T-cell (primary cell): ENCODE data around the gene RABL2B. TPM values are rescaled to one million over a fixed set of nuclear protein-coding genes. Genes with fewer than 3 reads are reported as not detected.

Source experiments
- ATAC-seq, 4 experiments: fragments of 200-7000 bp in 3 of 4; fragments of 150-1000 bp in 1 of 4; cut with Tn5 transposase; replicated peaks in 1 of 4; 1 replicate in 3 of 4; 2 replicates in 1 of 4; pipeline ENCODE4 v1.10.0; 2021; ENCODE audit warnings: moderate library complexity in 3 of 4, mild to moderate bottlenecking in 2 of 4, moderate number of reproducible peaks in 1 of 4
- CTCF ChIA-PET, 2 donors: fragments of 300-600 bp; sonication (Branson Sonifier 250); formaldehyde crosslinking; loops; one replicate each; lab custom pipeline; 2022; ENCODE audit warnings: antibody characterized with exemption in 2 of 2; lab: Charles Lee
- POLR2A ChIA-PET, 2 donors: fragments of 300-600 bp; sonication (Branson Sonifier 250); formaldehyde crosslinking; loops; one replicate each; lab custom pipeline; 2022; ENCODE audit warnings: antibody characterized with exemption in 2 of 2; lab: Charles Lee
- DNase-seq, 35 experiments: peaks; one replicate each; pipeline versions ENCODE4 v3.0.0 to v3.0.0-alpha.2; 2013 to 2023
- H3K27ac ChIP-seq: one replicate; pipeline ENCODE4 v1.5.1; 2013; ENCODE audit warnings: low read length
- H3K27me3 ChIP-seq, 2 experiments: replicated peaks in 1 of 2; 1 replicate in 1 of 2; 2 replicates in 1 of 2; pipeline versions ENCODE4 v1.6.1 to v1.7.0; 2013; ENCODE audit warnings: low read length in 1 of 2, mixed read lengths in 1 of 2; ENCODE audit not compliant: control insufficient read depth in 2 of 2, insufficient read depth in 2 of 2; ENCODE audit errors: extremely low read depth in 1 of 2
- H3K36me3 ChIP-seq, 2 donors: 1 replicate in 1 of 2; 2 replicates in 1 of 2; pipeline versions ENCODE4 v1.6.1 to v1.7.0; 2013; ENCODE audit warnings: low read length in 1 of 2; ENCODE audit not compliant: control insufficient read depth in 2 of 2, insufficient read depth in 1 of 2; ENCODE audit errors: extremely low read depth in 1 of 2
- H3K4me1 ChIP-seq, 2 experiments: 1 replicate in 1 of 2; 2 replicates in 1 of 2; pipeline versions ENCODE4 v1.6.1 to v1.7.0; 2013; ENCODE audit warnings: low read length in 2 of 2, mixed read lengths in 1 of 2; ENCODE audit not compliant: insufficient read depth in 2 of 2, control insufficient read depth in 1 of 2; ENCODE audit errors: extremely low read depth in 1 of 2
- H3K4me3 ChIP-seq, 2 donors: 1 replicate in 1 of 2; 2 replicates in 1 of 2; pipeline versions ENCODE4 v1.5.1 to v1.7.0; 2013; ENCODE audit warnings: mild to moderate bottlenecking in 2 of 2, low read length in 1 of 2, moderate library complexity in 1 of 2; ENCODE audit not compliant: control insufficient read depth in 1 of 2; ENCODE audit errors: extremely low read depth in 1 of 2
- H3K9me3 ChIP-seq: 2 replicates; pipeline ENCODE4 v1.7.0; 2013
- H3K27ac Mint-ChIP-seq, 2 donors: one replicate each; pipeline ENCODE4 v1.8.0; 2020 to 2021; ENCODE audit warnings: mild to moderate bottlenecking in 2 of 2, mixed read lengths in 2 of 2
- H3K27me3 Mint-ChIP-seq, 2 donors: one replicate each; pipeline ENCODE4 v1.8.0; 2021 to 2022; ENCODE audit warnings: mixed read lengths in 2 of 2
- H3K36me3 Mint-ChIP-seq: one replicate; pipeline ENCODE4 v1.8.0; 2021; ENCODE audit warnings: mixed read lengths
- H3K4me1 Mint-ChIP-seq, 3 donors: one replicate each; pipeline ENCODE4 v1.8.0; 2020 to 2022; ENCODE audit warnings: mixed read lengths in 3 of 3, mild to moderate bottlenecking in 1 of 3
- H3K4me3 Mint-ChIP-seq, 3 donors: one replicate each; pipeline ENCODE4 v1.8.0; 2020 to 2022; ENCODE audit warnings: mild to moderate bottlenecking in 3 of 3, mixed read lengths in 3 of 3, moderate library complexity in 3 of 3
- H3K9me3 Mint-ChIP-seq, 3 donors: one replicate each; pipeline ENCODE4 v1.8.0; 2020 to 2022; ENCODE audit warnings: mixed read lengths in 3 of 3
- WGBS: methylation state at CpG from one replicate; pipeline ENCODE4 v1.1.5; 2013; ENCODE audit warnings: missing lambda C conversion rate; ENCODE audit not compliant: insufficient coverage; 5-methylcytosine and 5-hydroxymethylcytosine counted together
- total RNA-seq, 35 experiments: library from RNA in 6 of 35; stranded (reverse) in 6 of 35; fragments of 120-200 nt in 1 of 35; gene quantifications; one replicate each; pipeline versions ENCODE4 v1.2.1 to v1.2.4 and lab custom pipeline; 2013 to 2026

The RABL2B gene
- total RNA-seq, 5 donors from 2014 or later (not counting 1 experiment from before 2014, with no cell fraction given) = 60.3 to 70.9 (median 64.4) TPM

GRCh38 chr22:50721257-50721844, 62.1 kb downstream of the RABL2B start:
- 93% methylated on average over 25 of the region's 32 CpGs for WGBS
- no peak overlapping the region for H3K27ac Mint-ChIP-seq
- Histone ChIP-seq H3K9me3 (no peaks in the 10 kb centered on the region), H3K27me3 (peaks cover 0 to 28% of the 10 kb centered on the region in 2 experiments), H3K4me3 (no peak overlapping the region), H3K27ac (no peak overlapping the region), H3K4me1 (no peaks in the 10 kb centered on the region), H3K36me3 (no peaks in the 10 kb centered on the region)
- no peak for ATAC-seq
- ChIA-PET POLR2A (interaction anchor here in 1 of 2 donors (0.5 kb wide), 1 partner anchor 21 kb away, joined by 3 read pairs; no protein-coding TSS in a partner anchor), CTCF (no interaction called here)
- H3K4me3 Mint-ChIP-seq = no peak overlapping the region
- peaks cover 0 to 4% (median 0%) of the 10 kb centered on the region in 3 donors for H3K4me1 Mint-ChIP-seq
- H3K9me3 Mint-ChIP-seq = no peaks in the 10 kb centered on the region
- no peak for DNase-seq
- no peaks in the 10 kb centered on the region for H3K36me3 Mint-ChIP-seq
- H3K27me3 Mint-ChIP-seq = no peaks in the 10 kb centered on the region

DNA sequence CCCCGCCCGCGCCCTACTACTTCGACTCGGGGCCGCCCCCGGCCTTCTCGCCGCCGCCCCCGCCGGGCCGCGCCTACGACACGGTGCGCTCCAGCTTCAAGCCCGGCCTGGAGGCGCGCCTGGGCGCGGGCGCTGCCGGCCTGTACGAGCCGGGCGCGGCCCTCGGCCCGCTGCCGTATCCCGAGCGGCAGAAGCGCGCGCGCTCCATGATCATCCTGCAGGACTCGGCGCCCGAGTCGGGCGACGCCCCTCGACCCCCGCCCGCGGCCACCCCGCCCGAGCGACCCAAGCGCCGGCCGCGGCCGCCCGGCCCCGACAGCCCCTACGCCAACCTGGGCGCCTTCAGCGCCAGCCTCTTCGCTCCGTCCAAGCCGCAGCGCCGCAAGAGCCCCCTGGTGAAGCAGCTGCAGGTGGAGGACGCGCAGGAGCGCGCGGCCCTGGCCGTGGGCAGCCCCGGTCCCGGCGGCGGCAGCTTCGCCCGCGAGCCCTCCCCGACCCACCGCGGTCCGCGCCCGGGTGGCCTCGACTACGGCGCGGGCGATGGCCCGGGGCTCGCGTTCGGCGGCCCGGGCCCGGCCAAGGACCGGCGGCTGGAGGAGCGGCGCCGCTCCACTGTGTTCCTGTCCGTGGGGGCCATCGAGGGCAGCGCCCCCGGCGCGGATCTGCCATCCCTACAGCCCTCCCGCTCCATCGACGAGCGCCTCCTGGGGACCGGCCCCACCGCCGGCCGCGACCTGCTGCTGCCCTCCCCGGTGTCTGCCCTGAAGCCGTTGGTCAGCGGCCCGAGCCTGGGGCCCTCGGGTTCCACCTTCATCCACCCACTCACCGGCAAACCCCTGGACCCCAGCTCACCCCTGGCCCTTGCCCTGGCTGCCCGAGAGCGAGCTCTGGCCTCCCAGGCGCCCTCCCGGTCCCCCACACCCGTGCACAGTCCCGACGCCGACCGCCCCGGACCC, 62.9 kb downstream of the RABL2B start:
- Histone ChIP-seq H3K9me3 (no peaks in the 10 kb centered on the region), H3K4me3 (no peak overlapping the region), H3K4me1 (no peaks in the 10 kb centered on the region), H3K27me3 (peaks cover 0 to 26% of the 10 kb centered on the region in 2 experiments), H3K27ac (no peak overlapping the region), H3K36me3 (no peaks in the 10 kb centered on the region)
- Mint-ChIP-seq H3K27ac (no peak overlapping the region), H3K9me3 (no peaks in the 10 kb centered on the region), H3K27me3 (peaks cover 0 to 3% of the 10 kb centered on the region in 2 donors), H3K4me3 (no peak overlapping the region), H3K4me1 (peaks cover 0 to 4% (median 0%) of the 10 kb centered on the region in 3 donors), H3K36me3 (no peaks in the 10 kb centered on the region)
- DNase-seq (no peak), ATAC-seq (no peak)
- CTCF ChIA-PET = no interaction called here
- WGBS = 96% methylated on average over 113 of the region's 132 CpGs
- POLR2A ChIA-PET = no interaction called here

DNA sequence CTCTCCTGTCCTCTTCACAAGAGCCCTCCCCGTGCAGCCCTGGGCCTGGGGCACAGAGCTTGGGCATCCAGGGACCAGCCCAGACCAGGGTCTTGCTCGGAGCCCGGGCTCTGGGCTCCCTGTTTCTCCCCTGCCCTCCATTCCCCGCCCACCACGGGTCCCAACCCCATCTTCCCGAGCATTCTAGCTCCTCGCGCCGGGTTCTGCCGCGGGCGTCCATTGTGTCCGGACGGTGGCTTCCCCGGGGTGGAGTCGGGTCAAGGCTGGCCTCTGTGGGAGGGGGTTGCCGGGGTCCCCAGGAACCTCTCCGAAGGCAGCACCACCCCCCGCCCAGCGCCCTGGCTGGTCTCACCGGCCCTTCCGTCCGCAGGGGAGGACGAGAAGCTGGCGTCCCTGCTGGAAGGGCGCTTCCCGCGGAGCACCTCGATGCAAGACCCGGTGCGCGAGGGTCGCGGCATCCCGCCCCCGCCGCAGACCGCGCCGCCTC, 63.6 kb downstream of the RABL2B start:
- POLR2A ChIA-PET = no interaction called here
- no peak for DNase-seq
- ATAC-seq = no peak
- no peak overlapping the region for H3K4me3 Mint-ChIP-seq
- H3K36me3 ChIP-seq = no peaks in the 10 kb centered on the region
- no peaks in the 10 kb centered on the region for H3K9me3 ChIP-seq
- H3K4me1 ChIP-seq = no peaks in the 10 kb centered on the region
- peaks cover 0 to 26% of the 10 kb centered on the region in 2 experiments for H3K27me3 ChIP-seq
- peaks cover 0 to 4% (median 0%) of the 10 kb centered on the region in 3 donors for H3K4me1 Mint-ChIP-seq
- no peak overlapping the region for H3K4me3 ChIP-seq
- no peaks in the 10 kb centered on the region for H3K9me3 Mint-ChIP-seq
- H3K36me3 Mint-ChIP-seq = no peaks in the 10 kb centered on the region
- no peak overlapping the region for H3K27ac ChIP-seq
- no peak overlapping the region for H3K27ac Mint-ChIP-seq
- CTCF ChIA-PET = no interaction called here
- H3K27me3 Mint-ChIP-seq = peaks cover 0 to 3% of the 10 kb centered on the region in 2 donors
- 95% methylated on average over 17 of the region's 40 CpGs for WGBS

GRCh38 chr22:50718352-50718709, 65.1 kb downstream of the RABL2B start:
- peaks cover 0 to 4% (median 0%) of the 10 kb centered on the region in 3 donors for H3K4me1 Mint-ChIP-seq
- H3K27ac Mint-ChIP-seq = no peak overlapping the region
- H3K4me3 Mint-ChIP-seq = no peak overlapping the region
- ChIA-PET POLR2A (no interaction called here), CTCF (no interaction called here)
- no peaks in the 10 kb centered on the region for H3K4me1 ChIP-seq
- H3K27me3 Mint-ChIP-seq = peaks cover 0 to 3% of the 10 kb centered on the region in 2 donors
- no peak overlapping the region for H3K27ac ChIP-seq
- H3K27me3 ChIP-seq = peaks cover 0 to 19% of the 10 kb centered on the region in 2 experiments
- no peak overlapping the region for H3K4me3 ChIP-seq
- no peak for DNase-seq
- H3K36me3 Mint-ChIP-seq = no peaks in the 10 kb centered on the region
- no peak for ATAC-seq
- no peaks in the 10 kb centered on the region for H3K9me3 Mint-ChIP-seq
- H3K9me3 ChIP-seq = no peaks in the 10 kb centered on the region
- 98% methylated on average over 6 of the region's 10 CpGs for WGBS
- H3K36me3 ChIP-seq = no peaks in the 10 kb centered on the region

DNA sequence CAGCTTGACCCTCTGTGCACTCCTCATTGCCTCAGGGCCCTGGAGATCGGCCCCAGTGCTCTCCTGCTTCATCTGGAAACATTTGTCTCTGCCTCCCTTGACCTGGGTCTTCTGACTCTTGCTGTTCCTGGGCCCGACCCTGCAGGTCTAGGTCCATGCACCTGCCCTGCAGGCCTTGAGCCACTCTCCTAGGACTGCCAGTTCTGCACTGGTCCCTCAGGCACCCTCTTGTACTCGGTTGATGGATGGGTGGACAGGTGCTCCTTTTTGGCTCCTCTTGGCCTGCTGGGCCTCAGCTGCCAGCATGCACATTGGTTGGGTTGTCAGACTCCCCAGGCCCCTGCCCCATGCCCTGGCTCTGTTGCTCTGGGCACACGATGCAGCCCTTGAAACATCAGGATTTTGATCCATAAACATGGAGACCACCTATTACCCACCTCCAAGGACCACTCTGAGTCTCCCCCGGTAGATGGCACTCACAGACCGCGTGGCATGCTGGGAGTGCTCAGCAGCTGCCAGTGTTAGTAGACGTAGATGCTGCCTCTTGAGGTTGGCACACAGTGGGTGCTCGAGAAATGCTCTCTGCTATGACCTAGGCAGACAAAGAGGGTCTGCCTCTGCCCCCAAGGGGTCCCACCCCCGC, 65.6 kb downstream of the RABL2B start:
- ChIA-PET POLR2A (no interaction called here), CTCF (no interaction called here)
- Histone ChIP-seq H3K4me3 (no peak overlapping the region), H3K36me3 (no peaks in the 10 kb centered on the region), H3K27ac (no peak overlapping the region), H3K27me3 (peaks cover 0 to 16% of the 10 kb centered on the region in 2 experiments), H3K9me3 (no peaks in the 10 kb centered on the region), H3K4me1 (no peaks in the 10 kb centered on the region)
- 72% methylated on average over 8 of the region's 10 CpGs for WGBS
- H3K27ac Mint-ChIP-seq = no peak overlapping the region
- ATAC-seq = no peak
- H3K27me3 Mint-ChIP-seq = peaks cover 0 to 3% of the 10 kb centered on the region in 2 donors
- no peaks in the 10 kb centered on the region for H3K36me3 Mint-ChIP-seq
- no peak for DNase-seq
- H3K9me3 Mint-ChIP-seq = no peaks in the 10 kb centered on the region
- H3K4me3 Mint-ChIP-seq = no peak overlapping the region
- peaks cover 0 to 4% (median 0%) of the 10 kb centered on the region in 3 donors for H3K4me1 Mint-ChIP-seq
